Stimulated activated naive CD8-positive, alpha-beta T cell treated with anti-CD3 and anti-CD28 coated beads, Interleukin-15, Interleukin-2, amounts not matched to agents 100 U/mL and 50 U/mL, for 24 hours (primary cell): ENCODE measurements around the gene PZP.
"Not testable (repeated sequence)": the region's sequence is repeated elsewhere in the genome, so short reads cannot be mapped to it uniquely, and the experiment has no call there.

Source experiments
- ATAC-seq: fragments of 150-1000 bp; cut with Tn5 transposase; one replicate; pipeline ENCODE4 v1.10.0; 2021
- DNase-seq: peaks from one replicate; pipeline ENCODE4 v3.0.0; 2021

The PZP gene

GRCh38 chr12:9208229-9208628, at the start of gene PZP:
Gene PZP (minus strand): TSS chr12:9208395. CDS start chr12:9208341, 54 bp downstream.
- ATAC-seq (no peak), DNase-seq (no peak)

DNA sequence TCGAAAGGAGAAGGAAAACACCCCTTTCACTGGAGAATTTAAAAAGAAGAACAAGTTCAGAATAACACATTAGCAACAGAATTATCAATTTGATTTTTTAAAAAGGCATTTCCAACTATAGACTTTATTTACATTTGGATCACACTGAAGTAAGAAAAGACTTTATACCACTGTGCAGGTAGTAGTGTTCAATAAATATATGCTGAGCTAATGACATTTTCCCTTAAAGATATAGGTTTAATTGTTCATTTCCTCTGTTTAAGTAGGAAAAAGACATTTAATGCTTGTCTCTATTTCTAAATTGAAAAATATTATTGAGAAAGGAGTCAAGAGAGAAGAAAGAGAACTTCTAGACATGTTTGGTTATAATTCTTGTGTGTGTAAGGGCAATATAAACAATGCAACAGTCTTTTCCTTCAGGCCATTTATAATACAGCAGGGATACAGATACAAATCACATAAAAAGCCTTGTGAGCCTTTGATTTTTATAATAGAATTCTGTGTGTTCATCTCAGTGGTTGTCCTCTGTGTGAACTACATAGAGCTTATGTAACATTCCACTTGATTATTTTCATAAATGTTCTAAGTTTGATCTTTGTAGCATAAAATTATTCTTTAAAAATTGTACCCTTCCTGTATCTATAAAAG, 48.7 kb upstream of the PZP start:
- DNase-seq: no peak
- ATAC-seq: no peak

- ATAC-seq (no peak), DNase-seq (no peak)
Observed at GRCh38 chr12:9256341-9256740, 48.1 kb upstream of the PZP start.

DNA sequence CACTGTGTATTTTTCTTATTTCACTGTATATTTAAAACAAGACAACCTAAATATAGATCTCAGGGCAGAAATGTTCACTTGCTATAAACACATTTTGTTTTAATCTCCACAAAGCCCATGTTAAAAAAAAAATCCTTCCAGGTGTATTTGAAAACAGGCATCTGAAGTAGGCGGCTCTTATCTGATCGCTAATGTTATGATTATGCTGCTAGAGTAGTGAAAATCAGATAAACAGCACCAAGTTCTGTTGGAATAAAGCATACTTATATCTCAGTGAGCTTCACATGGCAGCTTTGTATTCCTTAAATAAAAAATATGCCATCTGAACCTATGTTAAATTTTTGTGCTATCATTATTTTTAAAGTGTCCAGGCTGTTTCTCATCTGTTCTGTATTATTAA, 47.6 kb upstream of the PZP start:
- ATAC-seq (no peak), DNase-seq (no peak)

DNA sequence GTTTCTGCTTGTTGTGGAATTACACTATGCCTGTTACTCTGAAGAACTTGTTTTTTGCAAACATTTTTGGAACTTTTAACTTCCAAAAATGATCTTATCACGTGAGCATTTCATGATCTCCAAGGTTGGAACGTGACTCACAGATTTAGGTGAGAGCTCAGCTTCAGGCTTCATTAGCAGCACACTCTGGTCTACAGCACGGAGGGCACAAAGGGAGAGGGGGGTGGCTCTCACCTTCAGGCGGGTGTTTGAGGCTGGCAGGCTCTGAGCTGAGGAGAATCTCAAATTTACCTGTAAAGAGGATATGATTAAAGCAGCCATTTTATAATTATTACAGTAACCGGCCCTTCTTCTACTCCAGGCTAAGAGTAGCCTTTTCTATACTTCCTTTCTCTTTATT, 45.3 kb upstream of the PZP start:
- DNase-seq (no peak), ATAC-seq (no peak)

- ATAC-seq, DNase-seq: not testable (repeated sequence)
Observed at GRCh38 chr12:9252791-9253190, 44.6 kb upstream of the PZP start.

DNA sequence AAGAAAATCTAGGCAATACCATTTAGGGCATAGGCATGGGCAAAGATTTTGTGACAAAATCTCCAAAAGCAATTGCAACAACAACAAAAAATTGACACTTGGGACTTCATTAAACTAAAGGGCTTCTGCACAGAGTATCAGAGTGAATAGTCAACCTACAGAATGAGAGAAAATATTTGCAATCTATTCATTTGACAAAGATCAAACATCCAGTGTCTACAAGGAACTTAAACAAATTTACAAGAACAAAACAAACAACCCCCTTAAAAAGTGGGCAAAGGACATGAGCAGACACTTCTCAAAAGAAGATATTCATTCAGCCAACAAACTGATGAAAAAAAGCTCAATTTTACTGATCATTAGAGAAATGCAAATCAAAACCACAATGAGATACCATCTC, 44.1 kb upstream of the PZP start:
- ATAC-seq (no peak), DNase-seq (no peak)

DNA sequence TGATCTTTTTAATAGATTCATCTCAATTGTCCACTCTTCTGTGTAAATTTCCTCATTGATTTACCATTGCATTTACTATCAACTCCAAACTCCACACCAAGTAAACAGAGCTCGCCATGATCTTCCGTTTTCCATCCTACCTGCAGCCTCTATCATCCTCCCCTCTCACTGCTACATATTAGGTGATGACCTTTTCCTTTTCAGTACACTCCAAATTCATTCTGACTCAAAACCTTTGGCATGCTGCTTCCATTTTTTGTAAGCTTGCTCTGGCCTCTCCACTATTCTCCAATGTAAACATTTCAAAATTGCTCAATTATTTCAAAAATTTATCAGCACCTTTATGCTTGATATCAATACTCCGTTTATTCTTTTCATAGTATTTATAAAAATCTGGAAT, 40.2 kb upstream of the PZP start:
- no peak for DNase-seq
- ATAC-seq: no peak

DNA sequence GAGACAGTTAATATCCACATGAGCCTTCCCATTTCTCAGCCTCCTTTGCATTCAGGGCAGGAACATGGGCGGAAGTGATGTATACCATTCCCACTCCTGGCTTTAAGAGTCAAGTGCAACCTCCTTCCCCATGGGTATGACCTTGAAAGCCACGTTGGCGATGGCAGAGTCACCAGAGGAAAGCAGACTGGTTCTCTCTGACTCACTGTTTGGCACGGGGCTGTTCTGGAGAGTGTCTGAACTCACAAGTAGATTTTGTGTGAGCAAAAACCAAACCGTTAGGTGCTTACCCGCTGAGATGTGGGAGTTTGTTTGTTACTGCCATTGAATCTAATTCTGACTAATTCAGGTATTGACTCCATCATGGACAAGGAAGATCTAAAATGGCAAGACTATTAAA, 36.7 kb upstream of the PZP start:
- ATAC-seq: peak; percentile 93
- DNase-seq: peak; percentile 66

- ATAC-seq: peak; percentile 63
Observed at GRCh38 chr12:9243999-9244649, 35.9 kb upstream of the PZP start.

DNA sequence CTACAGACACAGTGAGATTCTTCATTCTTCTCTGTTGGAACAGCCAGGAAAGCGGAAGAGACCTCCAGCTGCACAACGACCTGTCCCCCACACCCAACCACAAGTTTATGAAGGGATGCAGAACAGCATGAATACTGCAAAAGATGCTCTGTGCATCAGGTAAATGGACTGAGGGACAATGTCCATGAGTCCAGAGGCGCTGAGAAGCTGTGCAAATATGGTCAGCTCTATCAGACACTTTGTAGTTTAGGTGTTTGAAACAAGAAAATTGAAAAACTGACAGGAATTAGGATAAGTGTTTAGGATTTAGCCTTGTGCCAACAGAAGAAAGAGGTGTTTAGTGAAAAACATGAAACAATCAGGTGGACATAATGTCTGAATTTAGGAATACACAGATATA, 33.1 kb upstream of the PZP start:
- ATAC-seq (no peak), DNase-seq (no peak)

More at GRCh38 chr12:9243999-9244649, 35.9 kb upstream of the PZP start:
- DNase-seq: no peak

DNA sequence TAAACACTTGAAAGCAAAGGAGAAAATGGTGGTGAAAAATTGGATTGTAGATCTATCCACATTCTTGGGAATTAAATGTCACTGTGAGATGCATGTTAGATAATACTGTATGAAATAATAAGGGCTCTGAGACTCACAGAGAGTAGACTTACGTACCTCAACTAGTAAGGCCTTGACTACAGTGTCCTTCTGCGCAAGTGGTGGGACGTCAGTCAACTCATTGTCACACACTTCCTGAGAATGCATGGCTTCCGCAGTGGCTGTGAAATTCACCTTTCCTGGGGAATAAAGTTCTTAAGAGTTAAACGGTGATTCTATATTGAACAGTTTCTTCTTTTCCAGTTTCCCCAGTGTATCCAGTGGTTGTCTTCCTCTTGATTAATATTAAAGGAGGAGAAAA, 32.6 kb upstream of the PZP start:
- no peak for DNase-seq
- ATAC-seq: no peak

DNA sequence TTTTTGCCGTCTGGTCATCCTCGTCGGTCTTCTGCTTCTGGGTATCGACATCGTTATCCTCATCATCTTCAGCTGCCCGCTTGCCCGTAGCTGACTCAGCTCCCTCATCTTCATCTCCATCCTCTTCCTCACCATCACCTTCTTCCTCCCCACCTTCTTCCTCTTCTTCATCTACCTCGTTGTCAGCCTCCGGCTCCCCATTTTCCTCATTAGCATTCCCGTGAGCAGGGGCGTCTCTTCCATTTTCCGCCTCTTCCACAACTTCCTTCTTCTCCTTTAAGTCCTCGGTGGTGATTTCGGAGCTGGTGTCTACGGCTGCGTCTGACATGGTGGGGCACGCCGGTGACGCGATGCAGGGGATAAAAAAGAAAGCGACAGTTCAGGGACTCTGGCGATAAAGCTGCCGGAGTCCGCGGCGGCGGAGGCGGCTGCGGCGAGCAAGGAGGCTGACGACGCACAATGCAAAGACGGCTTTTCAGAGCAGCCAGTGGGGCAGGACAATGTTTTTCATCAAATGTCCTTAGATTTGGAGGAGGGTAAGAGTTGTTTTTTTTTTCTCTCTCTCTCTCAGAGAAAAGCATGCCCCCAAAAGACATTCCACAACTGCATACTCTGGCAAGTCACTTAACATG, 31.9 kb upstream of the PZP start:
- not testable (repeated sequence) for ATAC-seq
- DNase-seq: peak; percentile 52

DNA sequence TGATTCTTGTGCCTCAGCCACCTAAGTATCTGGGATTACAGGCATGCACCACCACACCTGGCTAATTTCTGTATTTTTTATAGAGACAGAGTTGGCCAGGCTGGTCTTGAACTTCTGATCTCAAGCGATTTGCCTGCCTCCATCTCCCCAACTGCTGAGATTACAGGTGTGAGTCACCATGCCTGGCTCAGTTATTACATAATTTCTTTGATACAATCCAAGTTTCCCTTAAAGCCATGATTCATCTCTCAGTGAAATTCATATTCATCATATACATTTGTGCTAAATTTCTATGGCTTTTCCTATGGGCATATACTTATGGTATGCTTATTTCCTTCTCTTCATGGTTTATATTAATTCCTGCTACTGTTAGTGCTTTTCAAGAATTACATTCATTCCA, 29.1 kb upstream of the PZP start:
- no peak for ATAC-seq
- no peak for DNase-seq

- DNase-seq: no peak
- ATAC-seq: no peak
Observed at GRCh38 chr12:9235519-9235918, 27.3 kb upstream of the PZP start.

DNA sequence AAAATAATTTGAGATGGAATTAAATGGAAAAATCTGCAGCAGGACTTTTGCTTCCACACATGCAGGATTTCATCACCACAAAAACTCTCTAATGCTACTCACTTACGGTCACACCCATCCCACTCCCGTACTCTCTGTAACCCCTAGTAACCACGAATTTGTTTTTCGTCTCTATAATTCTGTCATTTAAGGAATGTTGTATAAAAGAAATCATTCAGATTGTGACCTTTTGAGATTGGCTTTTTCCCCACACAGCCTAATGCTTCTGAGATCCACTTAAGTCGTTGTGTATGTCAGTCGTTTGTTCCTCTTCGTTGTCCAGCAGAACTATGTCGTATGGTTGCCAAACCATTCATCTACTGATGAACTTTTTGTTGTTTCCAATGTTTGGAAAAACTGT, 19.8 kb upstream of the PZP start:
- no peak for ATAC-seq
- no peak for DNase-seq

- DNase-seq: no peak
- ATAC-seq: no peak
Observed at GRCh38 chr12:9223830-9224229, 15.6 kb upstream of the PZP start.

GRCh38 chr12:9221483-9221882, 13.3 kb upstream of the PZP start:
- DNase-seq (no peak), ATAC-seq (no peak)

- DNase-seq, ATAC-seq: not testable (repeated sequence)
Observed at GRCh38 chr12:9221011-9221410, 12.8 kb upstream of the PZP start.

DNA sequence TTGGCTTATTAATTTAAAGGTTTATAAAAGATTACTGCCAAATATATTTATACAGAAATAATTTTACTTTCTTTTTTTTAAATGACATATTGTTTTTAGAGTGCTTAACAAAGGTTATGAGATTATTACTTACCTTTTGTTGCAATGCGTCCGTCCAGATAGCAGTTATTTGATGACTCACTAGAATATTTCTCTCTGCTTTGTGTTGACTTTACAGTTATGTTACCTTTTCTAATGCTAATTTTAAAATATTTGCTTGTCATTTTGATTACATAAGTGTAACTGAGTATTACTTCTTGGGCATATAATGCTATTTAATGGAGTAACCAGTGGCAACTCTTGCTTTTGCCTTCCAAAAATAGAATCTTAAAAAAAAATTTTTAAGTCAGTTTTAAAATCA, 6.3 kb upstream of the PZP start:
- DNase-seq: no peak
- no peak for ATAC-seq

GRCh38 chr12:9211687-9212086, 3.5 kb upstream of the PZP start:
- DNase-seq: no peak
- no peak for ATAC-seq

DNA sequence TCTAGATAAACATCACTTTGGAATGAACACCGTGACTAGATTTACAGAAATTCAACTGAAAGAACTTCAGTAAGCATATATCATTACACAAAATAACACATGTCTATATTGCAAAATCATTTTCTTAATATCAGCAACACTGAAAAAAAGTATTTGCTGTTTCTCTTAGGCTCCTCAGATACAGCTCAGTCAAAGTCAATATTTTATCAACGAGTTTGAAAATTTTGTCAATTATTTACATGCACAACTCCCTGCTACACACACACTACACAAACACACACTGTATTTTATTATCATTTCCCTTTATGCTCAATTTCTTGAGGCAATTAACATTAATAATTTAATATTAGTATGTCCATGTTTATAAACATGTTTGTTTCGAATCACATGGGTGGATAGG, 3.8 kb downstream of the PZP start:
- ATAC-seq (no peak), DNase-seq (no peak)

GRCh38 chr12:9198012-9198411, 10.2 kb downstream of the PZP start:
- ATAC-seq: peak; percentile 23
- DNase-seq: no peak

DNA sequence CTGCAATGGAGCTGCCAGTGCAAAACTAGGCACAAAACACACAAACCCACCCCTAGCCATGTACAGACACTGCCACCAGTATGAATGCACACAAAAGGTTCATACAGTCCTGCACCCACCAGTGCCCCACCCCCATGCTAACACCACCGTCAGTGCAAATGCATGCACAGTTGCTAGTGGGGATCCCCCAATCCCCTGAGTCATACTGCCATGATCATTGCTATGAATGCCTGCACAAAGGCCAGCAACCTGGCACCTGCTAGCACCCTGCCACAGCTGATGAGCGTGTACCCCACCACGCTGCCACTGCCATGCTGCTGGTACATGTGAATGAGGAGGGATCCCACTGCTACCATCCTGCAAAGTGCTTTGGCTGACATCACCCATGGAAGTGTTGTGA, 23.9 kb downstream of the PZP start:
- DNase-seq (peak; percentile 5), ATAC-seq (no peak)
